SK-N-SH treated with all-trans-retinoic acid at 6 μM for 48 hours (cell line): ENCODE results near the gene UVRAG.

ENCODE experiments used
- ATAC-seq: fragments of 200-7000 bp; cut with Tn5 transposase; 3 replicates; pipeline ENCODE4 v1.9.1; 2020; ENCODE audit warnings: mild to moderate bottlenecking, moderate library complexity
- ARNTL ChIP-seq: fragments of 450-650 bp; formaldehyde crosslinking; IDR thresholded peaks from 2 replicates; pipeline ENCODE4 v1.5.0; 2020; ENCODE audit warnings: low read depth, mild to moderate bottlenecking, moderate library complexity, borderline replicate concordance
- BACH2 ChIP-seq: fragments of 250-450 bp; sonication (Bioruptor Pico); IDR thresholded peaks from 2 replicates; pipeline ENCODE4 v1.9.0; 2021; ENCODE audit warnings: mild to moderate bottlenecking, borderline replicate concordance
- CSDC2 ChIP-seq: fragments of 250-450 bp; sonication (Bioruptor Pico); IDR thresholded peaks from 2 replicates; pipeline ENCODE4 v1.5.0; 2020; ENCODE audit warnings: mild to moderate bottlenecking, moderate library complexity
- ESRRG ChIP-seq: fragments of 250-450 bp; sonication (Bioruptor Pico); IDR thresholded peaks from 2 replicates; pipeline ENCODE4 v1.6.1; 2021; ENCODE audit warnings: mild to moderate bottlenecking
- GLIS3 ChIP-seq: fragments of 250-450 bp; sonication (Bioruptor Pico); IDR thresholded peaks from 2 replicates; pipeline ENCODE4 v1.5.0; 2020; ENCODE audit warnings: mild to moderate bottlenecking, moderate library complexity
- ISL1 ChIP-seq: fragments of 250-450 bp; sonication (Bioruptor Pico); IDR thresholded peaks from 2 replicates; pipeline ENCODE4 v2.1.2; 2022; ENCODE audit warnings: mild to moderate bottlenecking, moderate library complexity
- OSR1 ChIP-seq: fragments of 250-450 bp; sonication (Bioruptor Pico); IDR thresholded peaks from 2 replicates; pipeline ENCODE4 v1.8.0; 2022; ENCODE audit warnings: moderate library complexity, mild to moderate bottlenecking, inconsistent platforms
- PATZ1 ChIP-seq: fragments of 250-450 bp; sonication (Bioruptor Pico); IDR thresholded peaks from 2 replicates; pipeline ENCODE4 v1.8.0; 2020; ENCODE audit warnings: mild to moderate bottlenecking, moderate library complexity, borderline replicate concordance
- POU6F1 ChIP-seq: fragments of 250-450 bp; sonication (Bioruptor Pico); IDR thresholded peaks from 2 replicates; pipeline ENCODE4 v1.8.0; 2021; ENCODE audit warnings: low read depth, mild to moderate bottlenecking, moderate library complexity, borderline replicate concordance
- PPARA ChIP-seq: fragments of 250-450 bp; sonication (Bioruptor Pico); IDR thresholded peaks from 2 replicates; pipeline ENCODE4 v1.5.0; 2020; ENCODE audit warnings: mild to moderate bottlenecking, borderline replicate concordance
- RARB ChIP-seq: fragments of 250-450 bp; sonication (Bioruptor Pico); IDR thresholded peaks from 2 replicates; pipeline ENCODE4 v1.8.0; 2021; ENCODE audit warnings: mild to moderate bottlenecking, moderate library complexity
- SNAI2 ChIP-seq: fragments of 250-450 bp; sonication (Bioruptor Pico); IDR thresholded peaks from 2 replicates; pipeline ENCODE4 v1.5.0; 2020; ENCODE audit warnings: mild to moderate bottlenecking, moderate library complexity
- TCF4 ChIP-seq: fragments of 250-450 bp; sonication (Bioruptor Pico); IDR thresholded peaks from 2 replicates; pipeline ENCODE4 v1.8.0; 2021; ENCODE audit warnings: mild to moderate bottlenecking, moderate library complexity, borderline replicate concordance
- TOX ChIP-seq: fragments of 250-450 bp; sonication (Bioruptor Pico); IDR thresholded peaks from 2 replicates; pipeline ENCODE4 v1.8.0; 2021; ENCODE audit warnings: mild to moderate bottlenecking, moderate library complexity, borderline replicate concordance
- TSHZ2 ChIP-seq: fragments of 250-450 bp; sonication (Bioruptor Pico); IDR thresholded peaks from 2 replicates; pipeline ENCODE4 v1.5.0; 2020; ENCODE audit warnings: mild to moderate bottlenecking, moderate library complexity
- ZFP3 ChIP-seq: fragments of 250-450 bp; sonication (Bioruptor Pico); IDR thresholded peaks from 2 replicates; pipeline ENCODE4 v1.5.0; 2020; ENCODE audit warnings: mild to moderate bottlenecking, moderate library complexity
- ZFP30 ChIP-seq: fragments of 450-650 bp; formaldehyde crosslinking; IDR thresholded peaks from 2 replicates; pipeline ENCODE4 v1.5.0; 2022; ENCODE audit warnings: mild to moderate bottlenecking, moderate library complexity
- ZNF565 ChIP-seq: fragments of 450-650 bp; formaldehyde crosslinking; conservative IDR thresholded peaks from 2 replicates; pipeline ENCODE4 v1.5.0; 2020; ENCODE audit warnings: low read depth, mild to moderate bottlenecking, moderate library complexity
- ZNF70 ChIP-seq: fragments of 450-650 bp; formaldehyde crosslinking; IDR thresholded peaks from 2 replicates; pipeline ENCODE4 v1.5.0; 2020; ENCODE audit warnings: mild to moderate bottlenecking, moderate library complexity
- ZNF8 ChIP-seq: fragments of 450-650 bp; formaldehyde crosslinking; IDR thresholded peaks from 2 replicates; pipeline ENCODE4 v1.5.0; 2020; ENCODE audit warnings: mild to moderate bottlenecking, moderate library complexity
- TF ChIP-seq, protein P1 (sequence below): fragments of 250-450 bp; sonication (Bioruptor Pico); IDR thresholded peaks from 2 replicates; pipeline ENCODE4 v1.5.1; 2020; ENCODE audit warnings: low read depth, mild to moderate bottlenecking, moderate library complexity
- TF ChIP-seq, protein P2 (sequence below): fragments of 250-450 bp; sonication (Bioruptor Pico); IDR thresholded peaks from 2 replicates; pipeline ENCODE4 v1.5.1; 2021; ENCODE audit warnings: mild to moderate bottlenecking, moderate library complexity

UVRAG gene

GRCh38 chr11:75945446-75945845 lies 130.4 kb downstream of the UVRAG start:
- TF ChIP-seq ZFP3 (CRISPR knock-in tag) (no peak), ISL1 (CRISPR knock-in tag) (no peak), ARNTL (no peak), PATZ1 (CRISPR knock-in tag) (no peak), TOX (CRISPR knock-in tag) (no peak), SNAI2 (CRISPR knock-in tag) (no peak), OSR1 (no peak), ESRRG (no peak), CSDC2 (no peak)
- TF ChIP-seq, protein P1, sequence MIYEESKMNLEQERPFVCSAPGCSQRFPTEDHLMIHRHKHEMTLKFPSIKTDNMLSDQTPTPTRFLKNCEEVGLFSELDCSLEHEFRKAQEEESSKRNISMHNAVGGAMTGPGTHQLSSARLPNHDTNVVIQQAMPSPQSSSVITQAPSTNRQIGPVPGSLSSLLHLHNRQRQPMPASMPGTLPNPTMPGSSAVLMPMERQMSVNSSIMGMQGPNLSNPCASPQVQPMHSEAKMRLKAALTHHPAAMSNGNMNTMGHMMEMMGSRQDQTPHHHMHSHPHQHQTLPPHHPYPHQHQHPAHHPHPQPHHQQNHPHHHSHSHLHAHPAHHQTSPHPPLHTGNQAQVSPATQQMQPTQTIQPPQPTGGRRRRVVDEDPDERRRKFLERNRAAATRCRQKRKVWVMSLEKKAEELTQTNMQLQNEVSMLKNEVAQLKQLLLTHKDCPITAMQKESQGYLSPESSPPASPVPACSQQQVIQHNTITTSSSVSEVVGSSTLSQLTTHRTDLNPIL, result no peak
- ATAC-seq, result no peak

- ATAC-seq, result no peak
- TF ChIP-seq PATZ1 (CRISPR knock-in tag) (no peak), ESRRG (no peak), GLIS3 (CRISPR knock-in tag) (no peak), TSHZ2 (CRISPR knock-in tag) (no peak), POU6F1 (CRISPR knock-in tag) (no peak), TCF4 (no peak), ARNTL (no peak), ZFP3 (CRISPR knock-in tag) (no peak), ZNF8 (no peak), ZFP30 (CRISPR knock-in tag) (no peak), ZNF565 (CRISPR knock-in tag) (no peak), BACH2 (no peak), OSR1 (no peak), PPARA (CRISPR knock-in tag) (no peak), RARB (CRISPR knock-in tag) (no peak), ISL1 (CRISPR knock-in tag) (no peak), CSDC2 (no peak), ZNF70 (no peak)
- TF ChIP-seq, protein P1, result no peak
- TF ChIP-seq, protein P2, sequence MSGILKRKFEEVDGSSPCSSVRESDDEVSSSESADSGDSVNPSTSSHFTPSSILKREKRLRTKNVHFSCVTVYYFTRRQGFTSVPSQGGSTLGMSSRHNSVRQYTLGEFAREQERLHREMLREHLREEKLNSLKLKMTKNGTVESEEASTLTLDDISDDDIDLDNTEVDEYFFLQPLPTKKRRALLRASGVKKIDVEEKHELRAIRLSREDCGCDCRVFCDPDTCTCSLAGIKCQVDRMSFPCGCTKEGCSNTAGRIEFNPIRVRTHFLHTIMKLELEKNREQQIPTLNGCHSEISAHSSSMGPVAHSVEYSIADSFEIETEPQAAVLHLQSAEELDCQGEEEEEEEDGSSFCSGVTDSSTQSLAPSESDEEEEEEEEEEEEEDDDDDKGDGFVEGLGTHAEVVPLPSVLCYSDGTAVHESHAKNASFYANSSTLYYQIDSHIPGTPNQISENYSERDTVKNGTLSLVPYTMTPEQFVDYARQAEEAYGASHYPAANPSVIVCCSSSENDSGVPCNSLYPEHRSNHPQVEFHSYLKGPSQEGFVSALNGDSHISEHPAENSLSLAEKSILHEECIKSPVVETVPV, result no peak
Observed at GRCh38 chr11:75945947-75946346, 130.9 kb downstream of the UVRAG start.
